Trophoblast cell (in vitro differentiated cells and primary cell): ENCODE measurements around the gene HEXIM2.

ENCODE experiments used
- DNase-seq, 2 donors: peaks; one replicate each; pipeline ENCODE4 v3.0.0-alpha.2; 2016
- H2AFZ ChIP-seq: 2 replicates; pipeline ENCODE4 v1.6.1; 2013; ENCODE audit warnings: low read length, moderate library complexity, mild to moderate bottlenecking; ENCODE audit not compliant: insufficient read depth, poor library complexity
- H2AK5ac ChIP-seq: 2 replicates; pipeline ENCODE4 v1.6.1; 2013; ENCODE audit warnings: mild to moderate bottlenecking, low read length
- H2BK120ac ChIP-seq: 2 replicates; pipeline ENCODE4 v1.6.1; 2013; ENCODE audit warnings: low read length, mild to moderate bottlenecking, moderate library complexity; ENCODE audit not compliant: insufficient read depth, poor library complexity
- H2BK12ac ChIP-seq: 2 replicates; pipeline ENCODE4 v1.6.1; 2013; ENCODE audit warnings: mild to moderate bottlenecking, low read length, moderate library complexity
- H2BK5ac ChIP-seq: 2 replicates; pipeline ENCODE4 v1.6.1; 2013; ENCODE audit warnings: low read length, low read depth, moderate library complexity, mild to moderate bottlenecking; ENCODE audit not compliant: poor library complexity
- H3K14ac ChIP-seq: 2 replicates; pipeline ENCODE4 v1.6.1; 2013; ENCODE audit warnings: mild to moderate bottlenecking, low read length
- H3K18ac ChIP-seq: 2 replicates; pipeline ENCODE4 v1.6.1; 2013; ENCODE audit warnings: mild to moderate bottlenecking, low read length
- H3K23ac ChIP-seq: 2 replicates; pipeline ENCODE4 v1.6.1; 2013; ENCODE audit warnings: low read length
- H3K27ac ChIP-seq: 2 replicates; pipeline ENCODE4 v1.5.1; 2013; ENCODE audit warnings: low read depth, mild to moderate bottlenecking, inconsistent platforms, low read length, moderate library complexity
- H3K27me3 ChIP-seq: 2 replicates; pipeline ENCODE4 v1.6.1; 2013; ENCODE audit warnings: inconsistent platforms, mild to moderate bottlenecking, low read length, moderate library complexity; ENCODE audit not compliant: insufficient read depth
- H3K36me3 ChIP-seq, 2 experiments: 1 replicate in 1 of 2; 2 replicates in 1 of 2; pipeline ENCODE4 v1.6.1; 2013; ENCODE audit warnings: low read length in 2 of 2, mild to moderate bottlenecking in 2 of 2, moderate library complexity in 1 of 2; ENCODE audit not compliant: insufficient read depth in 2 of 2, control insufficient read depth in 1 of 2
- H3K4ac ChIP-seq: 2 replicates; pipeline ENCODE4 v1.6.1; 2013; ENCODE audit warnings: low read depth, mild to moderate bottlenecking, low read length, moderate library complexity
- H3K4me1 ChIP-seq, 2 experiments: 1 replicate in 1 of 2; 2 replicates in 1 of 2; pipeline ENCODE4 v1.6.1; 2013; ENCODE audit warnings: low read length in 2 of 2, mild to moderate bottlenecking in 2 of 2, moderate library complexity in 1 of 2; ENCODE audit not compliant: insufficient read depth in 2 of 2, control insufficient read depth in 1 of 2
- H3K4me2 ChIP-seq: 2 replicates; pipeline ENCODE4 v1.6.1; 2013; ENCODE audit warnings: inconsistent platforms, mild to moderate bottlenecking, low read length, moderate library complexity
- H3K4me3 ChIP-seq: 2 replicates; pipeline ENCODE4 v1.5.1; 2013; ENCODE audit warnings: mild to moderate bottlenecking, low read depth, low read length, inconsistent platforms
- H3K79me1 ChIP-seq: one replicate; pipeline ENCODE4 v1.6.1; 2013; ENCODE audit warnings: low read length
- H3K79me2 ChIP-seq: 2 replicates; pipeline ENCODE4 v1.6.1; 2013; ENCODE audit warnings: low read length, mild to moderate bottlenecking; ENCODE audit not compliant: control insufficient read depth, insufficient read depth, poor library complexity
- H3K9ac ChIP-seq: 2 replicates; pipeline ENCODE4 v1.6.1; 2013; ENCODE audit warnings: mild to moderate bottlenecking, low read length
- H3K9me3 ChIP-seq: 2 replicates; pipeline ENCODE4 v1.6.1; 2013; ENCODE audit warnings: low read depth, mild to moderate bottlenecking, control low read depth, inconsistent platforms, low read length; ENCODE audit not compliant: insufficient read depth
- H4K12ac ChIP-seq: 2 replicates; pipeline ENCODE4 v1.6.1; 2013; ENCODE audit warnings: low read depth, mild to moderate bottlenecking, low read length, moderate library complexity
- H4K8ac ChIP-seq: 2 replicates; pipeline ENCODE4 v1.6.1; 2013; ENCODE audit warnings: low read depth, mild to moderate bottlenecking, low read length, moderate library complexity
- H4K91ac ChIP-seq: one replicate; pipeline ENCODE4 v1.6.1; 2013; ENCODE audit warnings: low read depth, mild to moderate bottlenecking, low read length, moderate library complexity
- WGBS: extraction: QIAGEN DNeasy Blood & Tissue Kit; methylation state at CpG from one replicate; pipeline ENCODE4 v1.1.7; 2013; ENCODE audit warnings: missing lambda C conversion rate; ENCODE audit not compliant: insufficient read length, insufficient coverage; ENCODE audit errors: extremely low coverage; 5-methylcytosine and 5-hydroxymethylcytosine counted together

HEXIM2 gene

DNA sequence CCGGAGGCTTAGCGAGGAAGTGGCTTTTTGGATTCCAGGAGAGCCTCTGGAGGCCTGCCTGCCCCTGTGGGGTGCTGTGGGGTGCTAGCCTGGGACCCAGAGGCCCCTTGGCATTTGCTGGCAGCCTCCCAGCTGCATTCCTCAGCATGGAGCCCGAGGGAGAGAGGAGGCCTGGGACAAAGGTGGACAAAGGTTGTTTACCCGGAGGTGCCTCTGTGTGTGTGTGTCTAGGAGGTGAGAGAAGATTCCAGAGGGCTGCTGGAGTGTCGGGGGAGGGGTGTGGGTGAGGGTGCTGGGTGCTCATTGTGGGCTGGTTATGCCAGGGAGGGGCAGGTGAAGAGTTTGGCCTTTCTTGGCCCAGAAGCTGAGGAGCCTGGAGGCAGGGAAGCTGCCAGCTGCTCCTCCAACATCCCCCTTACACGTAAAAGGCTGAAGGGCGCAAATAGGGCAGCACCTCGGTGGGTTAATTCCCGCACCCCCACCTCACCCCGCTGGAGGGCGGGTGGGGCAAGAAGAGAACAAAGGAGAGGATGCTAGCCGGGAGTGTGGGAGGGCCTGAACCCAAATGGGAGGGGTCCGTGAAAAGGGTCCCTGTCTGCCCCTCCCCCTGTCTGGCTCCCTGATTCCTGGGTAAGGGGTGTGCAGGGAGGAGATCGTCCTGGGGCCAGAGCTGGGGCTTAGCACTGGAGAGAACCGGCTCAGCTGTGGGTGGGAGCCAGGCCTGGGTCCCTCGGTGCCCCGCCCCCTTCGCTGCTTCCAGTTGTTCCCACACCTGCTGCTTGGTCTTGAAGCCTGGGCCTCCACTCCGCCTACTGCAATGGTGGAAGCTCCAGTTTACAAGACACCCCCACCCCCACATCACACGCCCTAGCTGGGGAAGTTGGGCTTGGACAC lies 9.9 kb downstream of the HEXIM2 start:
- H3K23ac ChIP-seq: no peak overlapping the region
- H3K27me3 ChIP-seq: no peaks in the 10 kb centered on the region
- no peaks in the 10 kb centered on the region for H3K79me2 ChIP-seq
- peak overlapping the region; percentile 86 for H4K12ac ChIP-seq
- H2BK12ac ChIP-seq: peak overlapping the region; percentile 3
- H4K8ac ChIP-seq: peak overlapping the region; percentile 74
- H3K4me3 ChIP-seq: no peak overlapping the region
- peak overlapping the region; percentile 47 for H3K18ac ChIP-seq
- WGBS: no CpG with 5 or more reads among the region's 20 CpGs
- no peaks in the 10 kb centered on the region for H3K9me3 ChIP-seq
- H3K9ac ChIP-seq: no peak overlapping the region
- peaks cover 17% of the 10 kb centered on the region for H3K79me1 ChIP-seq
- H2AK5ac ChIP-seq: peak overlapping the region; percentile 22
- peak overlapping the region; percentile 53 for H2AFZ ChIP-seq
- peak overlapping the region; percentile 20 for H3K4ac ChIP-seq
- no peak overlapping the region for H3K4me2 ChIP-seq
- peaks cover 27 to 29% of the 10 kb centered on the region in 2 experiments for H3K4me1 ChIP-seq
- H4K91ac ChIP-seq: peak overlapping the region; percentile 71
- DNase-seq: peak; percentile 48 to 53
- H2BK5ac ChIP-seq: peak overlapping the region; percentile 53
- H2BK120ac ChIP-seq: peak overlapping the region; percentile 67
- peak overlapping the region; percentile 51 for H3K14ac ChIP-seq
- H3K36me3 ChIP-seq: no peaks in the 10 kb centered on the region
- no peak overlapping the region for H3K27ac ChIP-seq

DNA sequence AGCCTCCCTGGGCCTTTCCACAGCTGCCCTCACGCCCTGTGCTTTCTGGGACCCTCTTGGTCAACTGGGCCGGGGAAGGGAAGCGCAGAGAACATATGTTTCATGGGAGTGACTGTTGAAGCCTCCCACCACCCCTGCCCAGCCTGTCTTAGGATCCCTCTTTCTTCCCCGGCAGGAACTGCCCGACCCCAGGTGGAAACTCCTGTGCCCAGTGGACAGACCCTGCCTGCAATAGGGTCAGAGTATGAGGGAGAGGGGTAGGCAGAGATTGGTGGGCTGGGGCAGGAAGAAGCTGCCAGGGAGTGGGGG lies 10.5 kb downstream of the HEXIM2 start:
- Histone ChIP-seq H3K4ac (no peak overlapping the region), H4K91ac (peak overlapping the region; percentile 71), H3K79me1 (peaks cover 17% of the 10 kb centered on the region), H4K12ac (no peak overlapping the region), H3K18ac (peak overlapping the region; percentile 3), H3K4me3 (no peak overlapping the region), H2BK5ac (no peak overlapping the region), H4K8ac (peak overlapping the region; percentile 74), H3K27me3 (no peaks in the 10 kb centered on the region), H2AK5ac (no peak overlapping the region), H3K36me3 (no peaks in the 10 kb centered on the region), H3K27ac (no peak overlapping the region), H3K14ac (peak overlapping the region; percentile 43), H3K9me3 (no peaks in the 10 kb centered on the region), H3K9ac (no peak overlapping the region), H3K4me2 (no peak overlapping the region), H2BK12ac (peak overlapping the region; percentile 3), H2BK120ac (peak overlapping the region; percentile 1), H2AFZ (peak overlapping the region; percentile 8), H3K4me1 (peaks cover 27 to 29% of the 10 kb centered on the region in 2 experiments), H3K79me2 (no peaks in the 10 kb centered on the region), H3K23ac (no peak overlapping the region)
- no CpG with 5 or more reads among the region's 5 CpGs for WGBS
- no peak for DNase-seq

DNA sequence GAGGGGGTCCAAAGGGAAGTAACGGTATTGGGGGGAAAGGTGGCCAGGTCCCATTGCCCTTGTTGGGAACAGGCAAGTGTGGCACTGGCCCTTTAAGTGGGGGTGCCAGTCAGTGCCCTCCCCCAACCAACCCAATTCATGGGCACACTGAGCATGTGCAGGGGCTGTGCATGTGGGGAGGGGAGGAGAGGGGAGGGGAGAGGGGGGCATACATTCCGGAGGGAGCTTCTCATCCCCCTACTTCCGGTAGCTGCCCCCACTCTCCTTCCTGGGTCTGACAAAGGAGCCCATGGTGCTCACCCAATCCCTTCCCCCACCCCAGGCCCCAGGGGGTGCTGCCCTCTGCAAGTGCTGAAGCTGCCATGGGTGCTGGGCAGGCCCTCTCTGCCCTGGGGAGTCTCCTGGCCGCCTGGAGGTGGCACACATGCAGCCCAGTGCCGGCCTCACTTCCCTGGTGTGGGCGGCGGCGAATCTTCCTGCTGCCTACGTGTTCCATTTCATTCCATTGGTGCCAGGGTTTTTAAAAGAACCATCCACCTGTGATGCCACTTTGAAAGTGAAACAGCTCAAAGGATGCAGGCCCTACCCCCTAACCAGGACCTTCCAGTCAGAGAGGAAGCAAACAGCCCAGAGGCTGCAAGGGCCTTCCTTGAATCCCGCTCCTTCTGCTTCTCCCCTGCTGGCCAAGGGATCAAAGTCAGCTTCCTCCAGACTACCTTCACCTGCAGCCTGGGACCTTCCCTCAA lies 11.0 kb downstream of the HEXIM2 start:
- Histone ChIP-seq H3K27me3 (no peaks in the 10 kb centered on the region), H2AFZ (peak overlapping the region; percentile 8), H2AK5ac (no peak overlapping the region), H2BK12ac (peak overlapping the region; percentile 45), H3K4me2 (no peak overlapping the region), H3K4ac (no peak overlapping the region), H3K9me3 (no peaks in the 10 kb centered on the region), H2BK120ac (no peak overlapping the region), H2BK5ac (no peak overlapping the region), H3K9ac (no peak overlapping the region), H3K4me3 (no peak overlapping the region), H4K91ac (peak overlapping the region; percentile 71), H3K14ac (peak overlapping the region; percentile 59), H4K8ac (peak overlapping the region; percentile 65), H3K18ac (peak overlapping the region; percentile 48), H3K4me1 (peaks cover 27 to 29% of the 10 kb centered on the region in 2 experiments), H3K79me2 (no peaks in the 10 kb centered on the region), H3K23ac (no peak overlapping the region), H4K12ac (peak overlapping the region; percentile 66), H3K79me1 (peaks cover 17% of the 10 kb centered on the region), H3K36me3 (no peaks in the 10 kb centered on the region), H3K27ac (no peak overlapping the region)
- peak in 1 of 2 donors; percentile 8 for DNase-seq
- no CpG with 5 or more reads among the region's 10 CpGs for WGBS

DNA sequence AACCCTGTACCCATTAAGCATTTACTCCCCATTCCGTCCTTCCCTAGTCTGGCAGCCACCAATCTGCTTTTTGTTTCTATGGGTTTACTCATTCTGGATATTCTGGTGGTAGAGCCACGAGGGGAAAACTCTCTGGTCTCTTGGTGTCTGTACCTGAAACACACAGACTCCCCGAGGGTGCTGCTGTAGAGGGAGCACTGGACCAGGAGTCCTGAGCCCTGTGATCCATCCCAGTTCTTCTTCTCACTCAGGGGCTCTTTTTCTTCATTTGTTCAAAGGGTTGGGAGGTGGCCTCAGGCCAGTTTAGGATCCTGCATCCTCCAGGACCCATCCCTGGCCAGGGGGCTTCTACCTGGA lies 14.1 kb downstream of the HEXIM2 start:
- no peak overlapping the region for H3K4me3 ChIP-seq
- no peak overlapping the region for H2AK5ac ChIP-seq
- H2BK12ac ChIP-seq: no peak overlapping the region
- no CpG with 5 or more reads among the region's 3 CpGs for WGBS
- no peak overlapping the region for H2BK120ac ChIP-seq
- peaks cover 25% of the 10 kb centered on the region in 2 experiments for H3K4me1 ChIP-seq
- DNase-seq: no peak
- no peak overlapping the region for H3K9ac ChIP-seq
- H3K4ac ChIP-seq: no peak overlapping the region
- H3K36me3 ChIP-seq: no peaks in the 10 kb centered on the region
- H3K27me3 ChIP-seq: no peaks in the 10 kb centered on the region
- no peaks in the 10 kb centered on the region for H3K79me2 ChIP-seq
- no peak overlapping the region for H3K14ac ChIP-seq
- no peak overlapping the region for H3K18ac ChIP-seq
- H2AFZ ChIP-seq: no peak overlapping the region
- no peak overlapping the region for H3K27ac ChIP-seq
- H3K79me1 ChIP-seq: peaks cover 15% of the 10 kb centered on the region
- no peaks in the 10 kb centered on the region for H3K9me3 ChIP-seq
- no peak overlapping the region for H3K23ac ChIP-seq
- no peak overlapping the region for H2BK5ac ChIP-seq
- no peak overlapping the region for H4K8ac ChIP-seq
- no peak overlapping the region for H4K12ac ChIP-seq
- no peak overlapping the region for H4K91ac ChIP-seq
- H3K4me2 ChIP-seq: no peak overlapping the region
